GM12878 (cell line): ENCODE measurements around the gene NOXA1. TPM values are rescaled to one million over a fixed set of nuclear protein-coding genes. Genes with fewer than 3 reads are reported as not detected.

ENCODE experiments used
- ATF3 ChIP-seq: IDR thresholded peaks from 2 replicates; pipeline ENCODE4 v1.6.1; 2011; ENCODE audit warnings: low read depth, mild to moderate bottlenecking, low read length, moderate library complexity, borderline replicate concordance; ENCODE audit errors: extremely low read depth
- ATF7 ChIP-seq: fragments of 450-650 bp; IDR thresholded peaks from 2 replicates; pipeline ENCODE4 v1.6.1; 2016; ENCODE audit warnings: low read depth, mild to moderate bottlenecking
- BHLHE40 ChIP-seq, 2 experiments: fragments of 450-650 bp in 1 of 2; IDR thresholded peaks; 2 replicates each; pipeline ENCODE4 v1.6.1; 2011 to 2017; ENCODE audit warnings: low read depth in 2 of 2, borderline replicate concordance in 1 of 2, improper control_type of control experiment in 1 of 2, low read length in 1 of 2, mild to moderate bottlenecking in 1 of 2
- BRCA1 ChIP-seq: IDR thresholded peaks from 2 replicates; pipeline ENCODE4 v1.6.1; 2011; ENCODE audit warnings: low read depth, low read length, improper control_type of control experiment
- CHD1 ChIP-seq: IDR thresholded peaks from 2 replicates; pipeline ENCODE4 v1.6.1; 2012; ENCODE audit warnings: low read depth, low read length, improper control_type of control experiment
- CREB1 ChIP-seq: IDR thresholded peaks from 2 replicates; pipeline ENCODE4 v1.6.1; 2012; ENCODE audit warnings: low read depth, mild to moderate bottlenecking, inconsistent platforms
- CTCF ChIP-seq, 3 experiments: IDR thresholded peaks in 2 of 3; conservative IDR thresholded peaks in 1 of 3; 2 replicates each; pipeline ENCODE4 v1.5.1; 2011; ENCODE audit warnings: low read depth in 3 of 3, low read length in 3 of 3, mild to moderate bottlenecking in 3 of 3, control low read depth in 2 of 3, moderate library complexity in 2 of 3, inconsistent platforms in 1 of 3, mixed read lengths in 1 of 3; ENCODE audit not compliant: control insufficient read depth in 2 of 3, insufficient read depth in 1 of 3; ENCODE audit errors: extremely low read depth in 1 of 3
- FOXK2 ChIP-seq: fragments of 450-650 bp; IDR thresholded peaks from 2 replicates; pipeline ENCODE4 v1.6.1; 2017; ENCODE audit warnings: mild to moderate bottlenecking, moderate library complexity
- HDAC6 ChIP-seq: fragments of 200-600 bp; sonication (generic); IDR thresholded peaks from one replicate; pipeline ENCODE4 v1.8.0; 2017; ENCODE audit warnings: antibody characterized with exemption; ENCODE audit not compliant: unreplicated experiment
- IKZF1 ChIP-seq: fragments of 450-650 bp; conservative IDR thresholded peaks from 2 replicates; pipeline ENCODE4 v1.6.1; 2017; ENCODE audit warnings: antibody characterized with exemption, mild to moderate bottlenecking
- JUNB ChIP-seq: IDR thresholded peaks from 2 replicates; pipeline ENCODE4 v1.6.1; 2016; ENCODE audit warnings: antibody characterized with exemption, mild to moderate bottlenecking
- JUND ChIP-seq: IDR thresholded peaks from 2 replicates; pipeline ENCODE4 v1.6.1; 2012; ENCODE audit warnings: low read depth, mild to moderate bottlenecking, low read length, improper control_type of control experiment, moderate library complexity
- KAT2A ChIP-seq: conservative IDR thresholded peaks from 2 replicates; pipeline ENCODE4 v1.6.1; 2011; ENCODE audit warnings: low read depth, low read length; ENCODE audit not compliant: control insufficient read depth
- MEF2A ChIP-seq: IDR thresholded peaks from 2 replicates; pipeline ENCODE4 v1.6.1; 2011; ENCODE audit warnings: low read depth, mild to moderate bottlenecking, low read length, moderate library complexity; ENCODE audit not compliant: insufficient read depth
- MEF2B ChIP-seq: fragments of 450-650 bp; IDR thresholded peaks from 2 replicates; pipeline ENCODE4 v1.6.1; 2018; ENCODE audit warnings: mild to moderate bottlenecking, moderate library complexity; ENCODE audit not compliant: partially characterized antibody, poor library complexity, severe bottlenecking
- MYB ChIP-seq: fragments of 150-350 bp; IDR thresholded peaks from 2 replicates; pipeline ENCODE4 v1.6.1; 2014; ENCODE audit warnings: mild to moderate bottlenecking, low read depth, low read length, borderline replicate concordance
- NFIC ChIP-seq: IDR thresholded peaks from 2 replicates; pipeline ENCODE4 v1.6.1; 2012; ENCODE audit warnings: low read depth, mild to moderate bottlenecking, inconsistent platforms, low read length, moderate library complexity
- NR2C1 ChIP-seq: fragments of 450-650 bp; IDR thresholded peaks from 2 replicates; pipeline ENCODE4 v1.6.1; 2017; ENCODE audit warnings: antibody characterized with exemption, mild to moderate bottlenecking, moderate library complexity
- POLR2A ChIP-seq: IDR thresholded peaks from 2 replicates; pipeline ENCODE4 v1.6.1; 2011; ENCODE audit warnings: low read depth, mild to moderate bottlenecking, low read length
- RAD51 ChIP-seq: fragments of 450-650 bp; IDR thresholded peaks from 2 replicates; pipeline ENCODE4 v1.6.1; 2016; ENCODE audit warnings: moderate library complexity, mild to moderate bottlenecking, inconsistent platforms
- RFX5 ChIP-seq: IDR thresholded peaks from 2 replicates; pipeline ENCODE4 v1.6.1; 2011; ENCODE audit warnings: low read depth, low read length, improper control_type of control experiment
- SREBF2 ChIP-seq: IDR thresholded peaks from 2 replicates; pipeline ENCODE4 v1.6.1; 2012; ENCODE audit warnings: mild to moderate bottlenecking, low read length
- STAT3 ChIP-seq: IDR thresholded peaks from 2 replicates; pipeline ENCODE4 v1.6.1; 2011; ENCODE audit warnings: low read depth, low read length, improper control_type of control experiment
- SUPT20H ChIP-seq: IDR thresholded peaks from 2 replicates; pipeline ENCODE4 v1.6.1; 2011; ENCODE audit warnings: low read depth, mild to moderate bottlenecking, low read length, moderate library complexity, borderline replicate concordance; ENCODE audit not compliant: control insufficient read depth
- SUZ12 ChIP-seq: fragments of 200-600 bp; sonication (generic); IDR thresholded peaks from one replicate; pipeline ENCODE4 v1.6.1; 2018; ENCODE audit warnings: antibody characterized with exemption, mild to moderate bottlenecking; ENCODE audit not compliant: unreplicated experiment
- TAF1 ChIP-seq: IDR thresholded peaks from 2 replicates; pipeline ENCODE4 v1.6.1; 2011; ENCODE audit warnings: mild to moderate bottlenecking, low read depth, low read length, borderline replicate concordance
- ZNF687 ChIP-seq: fragments of 450-650 bp; IDR thresholded peaks from 2 replicates; pipeline ENCODE4 v1.6.1; 2017; ENCODE audit warnings: mild to moderate bottlenecking, moderate library complexity
- ZSCAN29 ChIP-seq: fragments of 450-650 bp; IDR thresholded peaks from 2 replicates; pipeline ENCODE4 v1.6.1; 2017; ENCODE audit warnings: mild to moderate bottlenecking, moderate library complexity
- polyA plus RNA-seq, 11 experiments: library from polyadenylated mRNA; depleted of rRNA in 4 of 11; unstranded in 6 of 11; stranded (reverse) in 5 of 11; fragments of >200 nt; fragmentation: Nextera tagmentation in 4 of 11; fragmentation: Illumina TruSeq in 1 of 11; extraction: Ambion mirVana in 4 of 11; extraction: Trizol in 1 of 11; gene quantifications; 1 replicate in 1 of 11; 2 replicates in 10 of 11; pipeline versions ENCODE4 v1.2.1 to v1.2.3, GENCODE V29; 2011 to 2016; ENCODE audit warnings: inconsistent platforms in 2 of 11, missing spikeins in 2 of 11, low read depth in 1 of 11
- total RNA-seq, 4 experiments: library from RNA; depleted of rRNA in 3 of 4; stranded (reverse); fragments of >200 nt in 3 of 4; fragmentation: Illumina TruSeq in 1 of 4; extraction: Trizol in 1 of 4; gene quantifications; 2 replicates each; pipeline versions ENCODE4 v1.2.1 to v1.2.3, GENCODE V29; 2013 to 2021

Gene NOXA1
- total and polyA plus RNA-seq, 10 of the 15 experiments (the other 5 are each of a cell fraction or from before 2014, with no cell fraction given), result 0.08 to 0.20 TPM; not detected in 8

- TF ChIP-seq MEF2B (no peak), CREB1 (peak; percentile 91), MYB (no peak), MEF2A (no peak), ATF3 (no peak), SREBF2 (no peak), POLR2A (no peak), FOXK2 (no peak), KAT2A (no peak), ZSCAN29 (no peak), BRCA1 (no peak), ATF7 (peak; percentile 62), TAF1 (0 out of 2 replicates have a peak, but pooled peaks have one; percentile 27), NR2C1 (peak; percentile 28), SUZ12 (no peak), JUND (no peak), CTCF (IDR thresholded peaks at IDR 0.05 in 2 of 3, conservative IDR thresholded peaks at IDR 0.05 in 1 of 3; ENCODE audit: control insufficient read depth in 2 of 3, extremely low read depth in 1 of 3, insufficient read depth in 1 of 3, low read depth in 3 of 3, low read length in 3 of 3) (no peak), NFIC (no peak), ZNF687 (0 out of 2 replicates have a peak, but pooled peaks have one; percentile 32), STAT3 (no peak), RAD51 (no peak), CHD1 (no peak), IKZF1 (peak; percentile 79), RFX5 (peak; percentile 22; the same call in 1 of the 2 replicates), HDAC6 (no peak), BHLHE40 (IDR thresholded peaks at IDR 0.05; ENCODE audit: borderline replicate concordance in 1 of 2, low read depth in 2 of 2, low read length in 1 of 2) (peak; percentile 67 to 96; a peak in 3 of 4 replicates), SUPT20H (no peak), JUNB (no peak)
These were observed 36.0 kb downstream of the NOXA1 start, which contains the start of gene NSMF (continued) for GRCh38 chr9:137459152-137459600.
